Activated T-helper 2 cell treated with anti-CD3 and anti-CD28 coated beads, Interferon-gamma antibody, Interleukin-2, Interleukin-4, amounts not matched to agents 10 μg/mL and 5 μg/mL and 100 μg/mL, durations not matched to agents 14 hours and 24 hours and 36 hours (primary cell): Measurements from ENCODE around the gene CDH2. TPM values are rescaled to one million over a fixed set of nuclear protein-coding genes. Genes with fewer than 3 reads are reported as not detected.

ENCODE experiments used
- DNase-seq: peaks from one replicate; pipeline ENCODE4 v3.0.0; 2021; ENCODE audit warnings: low spot score
- H3K27ac Mint-ChIP-seq: one replicate; pipeline ENCODE4 v1.8.0; 2021; ENCODE audit warnings: mixed read lengths
- H3K27me3 Mint-ChIP-seq: one replicate; pipeline ENCODE4 v1.8.0; 2021; ENCODE audit warnings: low read depth, mixed read lengths
- H3K36me3 Mint-ChIP-seq: one replicate; pipeline ENCODE4 v1.8.0; 2021; ENCODE audit warnings: low read depth, mixed read lengths
- H3K4me1 Mint-ChIP-seq: one replicate; pipeline ENCODE4 v1.8.0; 2021; ENCODE audit warnings: low read depth, mixed read lengths
- H3K4me3 Mint-ChIP-seq: one replicate; pipeline ENCODE4 v1.8.0; 2021; ENCODE audit warnings: low read depth, mild to moderate bottlenecking, moderate library complexity, mixed read lengths
- H3K9me3 Mint-ChIP-seq: one replicate; pipeline ENCODE4 v1.8.0; 2021; ENCODE audit warnings: mixed read lengths
- intact Hi-C: fragments of 100-400 bp; cut with micrococcal nuclease; formaldehyde crosslinking; loops from one replicate; pipeline ENCODE4 v1.15.1; 2023
- total RNA-seq: library from RNA; stranded (reverse); gene quantifications from 2 replicates; pipeline ENCODE4 v1.2.3, GENCODE V29; 2022

Gene CDH2
- total RNA-seq, 1 donor from 2014 or later = not detected

DNA sequence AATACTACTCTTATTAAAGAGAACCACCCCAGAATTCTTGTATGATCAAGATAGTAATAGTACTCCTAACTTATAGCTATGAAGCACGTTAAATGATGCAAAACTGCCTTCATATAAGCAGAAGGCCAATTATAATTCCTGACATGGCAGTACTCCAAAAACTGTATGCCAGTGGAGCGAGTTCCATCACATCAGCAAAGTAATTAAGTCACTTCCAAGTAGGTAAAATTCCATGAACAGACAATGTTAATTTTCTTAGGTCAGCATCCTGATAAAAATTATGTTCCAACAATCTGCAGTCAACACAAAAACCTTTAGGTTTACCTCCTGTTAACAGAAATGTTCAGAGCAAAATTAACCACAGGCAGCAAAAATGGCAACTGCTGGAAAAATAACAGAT is 136.7 kb downstream of the CDH2 start:
- no peak overlapping the region for H3K4me3 Mint-ChIP-seq
- DNase-seq = no peak
- intact Hi-C loops = no loop called here
- no peaks in the 10 kb centered on the region for H3K4me1 Mint-ChIP-seq
- H3K27me3 Mint-ChIP-seq = no peaks in the 10 kb centered on the region
- H3K9me3 Mint-ChIP-seq = peaks cover 11% of the 10 kb centered on the region
- no peaks in the 10 kb centered on the region for H3K36me3 Mint-ChIP-seq
- no peak overlapping the region for H3K27ac Mint-ChIP-seq

DNA sequence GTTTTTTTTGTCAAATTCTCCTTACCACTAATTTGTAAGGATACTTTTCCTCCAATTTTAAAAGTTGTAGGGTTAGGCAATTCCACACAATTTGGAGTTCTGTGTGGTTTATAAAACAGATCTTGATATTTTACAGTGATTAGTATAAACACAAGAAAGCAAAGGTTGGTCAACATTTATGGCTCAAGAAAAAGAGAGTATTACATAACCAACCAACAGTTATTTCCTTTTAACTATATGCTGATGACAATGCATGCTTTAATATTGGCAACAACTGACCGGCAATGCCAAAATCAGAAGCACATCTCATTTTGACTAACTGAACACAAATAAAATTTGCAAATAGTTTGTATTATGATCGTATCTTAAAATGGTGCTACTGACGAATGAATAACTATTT is 137.2 kb downstream of the CDH2 start:
- Mint-ChIP-seq H3K27ac (no peak overlapping the region), H3K4me3 (no peak overlapping the region), H3K36me3 (no peaks in the 10 kb centered on the region), H3K27me3 (no peaks in the 10 kb centered on the region), H3K9me3 (peaks cover 6% of the 10 kb centered on the region), H3K4me1 (no peaks in the 10 kb centered on the region)
- no peak for DNase-seq
- intact Hi-C loops = no loop called here

DNA sequence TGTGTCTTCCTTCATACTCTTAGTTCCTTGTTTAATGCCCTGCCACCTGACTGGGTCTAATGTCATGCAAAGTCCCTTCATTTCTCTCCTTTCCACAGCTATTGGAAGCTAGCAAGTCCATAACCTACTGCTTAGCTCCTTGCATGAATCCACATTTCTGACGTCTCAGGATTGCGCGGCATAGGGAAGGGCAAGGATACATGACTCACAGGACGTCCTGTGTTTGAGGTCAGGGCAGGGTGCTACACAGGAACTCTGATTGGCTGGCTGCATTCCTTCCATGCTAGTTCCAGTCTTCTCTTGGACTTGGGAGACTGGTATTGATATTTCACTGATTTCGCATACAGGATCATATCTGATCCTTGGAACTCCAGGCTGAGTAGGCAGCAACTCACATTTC is 137.9 kb downstream of the CDH2 start:
- Mint-ChIP-seq H3K27me3 (no peaks in the 10 kb centered on the region), H3K4me3 (no peak overlapping the region), H3K36me3 (no peaks in the 10 kb centered on the region), H3K9me3 (peaks cover 6% of the 10 kb centered on the region), H3K4me1 (no peaks in the 10 kb centered on the region), H3K27ac (no peak overlapping the region)
- intact Hi-C loops = no loop called here
- DNase-seq = no peak

DNA sequence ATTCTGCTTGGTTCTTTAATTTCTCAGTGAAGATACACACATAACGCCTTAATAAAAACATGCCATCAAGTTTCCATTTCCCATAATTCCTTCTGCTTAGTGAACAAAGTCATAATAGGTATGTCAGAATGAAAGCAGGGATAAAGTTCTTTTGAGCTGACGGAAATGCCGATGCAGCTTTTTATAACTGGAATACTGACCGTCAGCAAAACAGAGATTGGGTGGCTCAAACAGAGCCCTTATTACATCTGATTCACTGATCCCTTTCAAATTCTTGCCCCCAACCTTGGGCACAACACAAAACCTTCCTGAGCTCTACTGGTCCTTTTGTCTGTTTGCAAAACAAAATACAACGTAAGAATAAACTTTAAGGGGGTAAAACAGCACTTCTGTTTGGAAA is 140.4 kb downstream of the CDH2 start:
- intact Hi-C loops = no loop called here
- H3K27ac Mint-ChIP-seq = no peak overlapping the region

DNA sequence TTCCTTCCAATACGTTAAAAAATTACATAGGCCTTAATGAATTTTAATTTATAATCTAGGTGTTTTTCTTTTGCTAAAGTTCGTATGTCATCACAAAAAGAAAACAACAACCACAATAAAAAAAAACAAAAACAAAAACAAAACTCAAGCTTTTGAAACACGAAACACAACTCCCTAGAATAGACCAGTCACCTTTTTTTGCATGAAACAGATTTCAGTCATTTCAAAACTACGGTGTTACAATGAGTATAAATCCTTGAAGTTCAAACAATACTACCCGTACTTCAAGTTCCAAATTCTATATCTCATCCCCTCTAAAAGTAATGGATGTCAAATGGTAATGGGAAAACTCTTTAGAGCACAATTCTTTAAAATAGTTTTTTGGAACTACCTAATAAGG is 142.4 kb downstream of the CDH2 start:
- no peaks in the 10 kb centered on the region for H3K27me3 Mint-ChIP-seq
- peaks cover 21% of the 10 kb centered on the region for H3K9me3 Mint-ChIP-seq
- H3K27ac Mint-ChIP-seq = no peak overlapping the region
- intact Hi-C loops = no loop called here
- DNase-seq = no peak
- no peaks in the 10 kb centered on the region for H3K4me1 Mint-ChIP-seq
- no peaks in the 10 kb centered on the region for H3K36me3 Mint-ChIP-seq
- H3K4me3 Mint-ChIP-seq = no peak overlapping the region

More for the DNA sequence above, 140.4 kb downstream of the CDH2 start:
- no peaks in the 10 kb centered on the region for H3K4me1 Mint-ChIP-seq
- DNase-seq = no peak
- H3K9me3 Mint-ChIP-seq = peaks cover 13% of the 10 kb centered on the region
- no peaks in the 10 kb centered on the region for H3K27me3 Mint-ChIP-seq
- no peak overlapping the region for H3K4me3 Mint-ChIP-seq
- H3K36me3 Mint-ChIP-seq = no peaks in the 10 kb centered on the region

DNA sequence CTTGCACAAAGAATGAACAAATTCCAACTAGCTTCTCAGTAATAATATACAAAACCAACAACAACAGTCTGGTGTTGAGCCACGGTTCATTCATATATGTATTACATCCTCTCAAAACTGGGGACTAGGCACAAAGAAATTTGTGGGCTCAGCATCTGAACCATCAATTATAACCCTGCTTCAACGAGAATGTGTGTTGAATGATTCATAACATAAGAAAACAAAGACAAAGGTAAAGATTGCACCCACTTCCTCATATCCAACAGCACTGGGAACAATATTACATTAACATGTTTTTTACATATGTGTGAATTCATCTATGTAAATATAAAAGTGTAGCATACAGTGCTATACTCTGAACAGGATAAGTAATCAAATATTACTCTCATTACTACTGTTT is 144.8 kb downstream of the CDH2 start:
- intact Hi-C loops = no loop called here
- Mint-ChIP-seq H3K27me3 (no peaks in the 10 kb centered on the region), H3K4me1 (no peaks in the 10 kb centered on the region), H3K27ac (no peak overlapping the region), H3K4me3 (no peak overlapping the region), H3K9me3 (peaks cover 15% of the 10 kb centered on the region), H3K36me3 (no peaks in the 10 kb centered on the region)
- no peak for DNase-seq

DNA sequence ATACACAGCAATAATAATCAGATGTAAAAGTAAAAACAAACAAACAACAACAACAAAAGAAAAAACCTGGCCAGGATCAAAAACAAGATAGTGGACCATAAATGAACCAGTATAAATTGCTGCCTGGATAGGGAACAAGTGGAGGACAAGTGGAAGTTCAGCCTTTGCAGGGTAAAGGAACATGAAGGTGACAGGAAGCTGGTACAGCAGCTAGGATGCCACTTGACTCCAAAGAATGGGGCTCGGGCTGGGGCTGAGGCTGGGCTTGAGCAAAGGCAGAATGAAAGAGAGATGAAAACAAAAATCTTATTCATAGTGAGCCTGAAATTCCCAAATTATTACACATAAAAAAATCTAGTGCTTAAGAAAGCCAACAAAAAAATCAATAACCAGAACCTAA is 146.5 kb downstream of the CDH2 start:
- intact Hi-C loops = no loop called here
- H3K4me3 Mint-ChIP-seq = no peak overlapping the region
- DNase-seq = no peak
- H3K36me3 Mint-ChIP-seq = no peaks in the 10 kb centered on the region
- H3K4me1 Mint-ChIP-seq = no peaks in the 10 kb centered on the region
- H3K27ac Mint-ChIP-seq = no peak overlapping the region
- H3K27me3 Mint-ChIP-seq = no peaks in the 10 kb centered on the region
- H3K9me3 Mint-ChIP-seq = peaks cover 15% of the 10 kb centered on the region

DNA sequence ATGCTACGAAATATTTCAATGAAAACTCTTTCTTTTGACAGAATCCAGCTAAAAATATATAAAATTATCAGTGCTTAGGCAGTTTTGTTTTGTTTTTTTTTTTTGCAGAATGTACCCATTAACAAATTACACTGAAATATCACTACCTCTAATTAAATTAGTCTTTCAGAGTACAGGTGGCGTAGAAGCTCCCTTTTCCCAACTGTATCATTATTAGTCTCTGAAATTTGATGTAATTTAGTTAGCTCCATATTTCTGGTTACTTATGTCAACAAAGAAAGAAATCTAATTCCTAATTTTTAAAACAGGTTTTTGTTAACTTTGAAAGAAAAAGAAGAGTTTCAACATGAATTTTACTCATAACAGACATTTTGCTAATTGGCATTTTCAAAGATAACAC is 149.2 kb downstream of the CDH2 start:
- Mint-ChIP-seq H3K4me3 (no peak overlapping the region), H3K4me1 (no peaks in the 10 kb centered on the region), H3K27me3 (no peaks in the 10 kb centered on the region), H3K9me3 (peaks cover 13% of the 10 kb centered on the region), H3K36me3 (no peaks in the 10 kb centered on the region), H3K27ac (no peak overlapping the region)
- intact Hi-C loops = no loop called here
- no peak for DNase-seq

DNA sequence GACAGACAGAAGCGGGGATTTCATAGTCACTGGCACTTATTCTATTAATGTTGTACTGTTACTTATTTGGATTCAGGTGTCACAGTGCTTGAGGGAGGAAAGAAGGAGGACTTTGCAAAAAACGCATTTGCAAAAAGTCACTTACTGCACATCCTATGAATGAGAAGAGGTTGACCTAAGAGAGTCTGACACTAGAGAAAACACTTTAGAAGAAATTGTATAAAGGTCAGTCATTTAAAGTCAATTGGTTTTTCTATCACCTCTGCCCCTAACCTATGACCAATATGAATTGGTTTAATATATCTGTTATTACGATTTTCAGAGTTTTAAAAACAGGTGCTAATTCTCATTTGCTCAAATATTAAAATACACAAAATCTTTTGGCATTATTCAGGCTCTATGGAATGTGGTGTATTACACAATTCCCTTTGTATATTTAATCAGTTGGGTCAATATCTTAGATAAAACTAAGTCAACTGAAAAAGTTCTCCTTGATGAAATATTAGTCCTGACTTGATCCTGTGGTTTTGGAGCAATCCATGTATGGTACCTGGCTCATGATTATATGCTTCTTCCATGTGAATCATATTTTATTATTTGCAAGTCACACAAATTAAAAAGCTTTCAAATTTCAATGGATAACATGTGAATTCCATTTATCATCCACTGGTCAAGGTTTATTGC is 157.4 kb downstream of the CDH2 start:
- H3K27me3 Mint-ChIP-seq = no peaks in the 10 kb centered on the region
- intact Hi-C loops = no loop called here
- H3K4me3 Mint-ChIP-seq = no peak overlapping the region

DNA sequence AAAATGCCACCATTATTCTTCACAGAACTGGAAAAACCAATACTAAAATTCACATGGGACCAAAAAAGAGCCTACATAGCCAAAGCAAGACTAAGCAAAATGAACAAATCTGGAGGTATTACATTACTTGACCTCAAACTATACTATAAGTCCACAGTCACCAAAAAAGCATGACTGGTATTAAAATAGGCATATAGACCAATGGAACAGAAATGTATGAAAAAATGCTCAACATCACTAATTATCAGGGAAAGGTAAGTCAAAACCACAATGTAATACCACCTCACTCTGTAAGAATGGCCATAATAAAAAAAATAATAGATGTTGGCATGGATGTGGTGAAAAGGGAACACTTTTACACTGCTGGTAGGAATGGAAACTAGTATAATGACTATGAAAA is 158.6 kb downstream of the CDH2 start:
- H3K27ac Mint-ChIP-seq = no peak overlapping the region
- H3K4me3 Mint-ChIP-seq = no peak overlapping the region
- H3K4me1 Mint-ChIP-seq = no peaks in the 10 kb centered on the region
- no peak for DNase-seq
- no peaks in the 10 kb centered on the region for H3K27me3 Mint-ChIP-seq
- H3K9me3 Mint-ChIP-seq = peaks cover 26% of the 10 kb centered on the region
- no peaks in the 10 kb centered on the region for H3K36me3 Mint-ChIP-seq
- intact Hi-C loops = no loop called here

More for the DNA sequence above, 157.4 kb downstream of the CDH2 start:
- Mint-ChIP-seq H3K27ac (no peak overlapping the region), H3K9me3 (peaks cover 26% of the 10 kb centered on the region), H3K4me1 (no peaks in the 10 kb centered on the region), H3K36me3 (no peaks in the 10 kb centered on the region)
- DNase-seq = no peak

DNA sequence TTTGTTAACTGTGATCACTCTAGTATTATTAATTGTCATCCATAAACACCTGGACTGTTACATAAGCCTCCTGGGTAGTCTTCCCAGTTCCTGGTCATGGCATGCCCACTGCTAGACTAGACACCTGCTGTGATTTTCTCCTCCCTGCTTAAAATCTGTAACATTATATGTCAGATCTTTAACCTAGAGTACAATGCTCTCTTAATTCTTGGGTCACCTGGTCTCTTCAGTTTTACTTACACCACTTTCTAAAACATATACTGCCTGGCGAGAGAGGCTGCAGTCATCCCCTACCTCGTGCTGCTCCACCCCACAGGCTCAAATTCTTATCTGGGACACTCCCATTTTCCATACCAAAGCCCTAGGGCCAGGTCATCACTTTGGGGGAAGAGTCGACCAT is 161.3 kb downstream of the CDH2 start:
- Mint-ChIP-seq H3K27ac (no peak overlapping the region), H3K36me3 (no peaks in the 10 kb centered on the region), H3K9me3 (peaks cover 26% of the 10 kb centered on the region), H3K4me3 (no peak overlapping the region), H3K4me1 (no peaks in the 10 kb centered on the region), H3K27me3 (no peaks in the 10 kb centered on the region)
- intact Hi-C loops = no loop called here
- DNase-seq = no peak

DNA sequence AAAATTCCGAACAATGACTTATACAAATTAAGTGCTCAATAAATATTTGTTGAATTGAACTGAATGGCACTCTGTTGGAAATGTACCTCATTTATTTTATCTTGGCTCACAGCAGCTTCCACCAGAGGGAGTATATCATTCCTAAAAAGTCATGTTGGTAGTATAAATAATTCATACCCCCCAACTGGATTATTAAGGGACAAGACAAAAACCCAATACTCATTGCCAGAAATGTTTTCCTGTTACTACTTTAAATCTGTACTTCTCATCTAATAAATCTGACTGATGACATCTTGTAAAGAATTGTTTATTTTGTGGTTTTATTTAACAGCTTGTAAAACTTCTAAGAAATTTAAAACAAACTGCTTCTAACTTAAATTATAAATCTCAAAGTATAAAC is 163.9 kb downstream of the CDH2 start:
- no peaks in the 10 kb centered on the region for H3K4me1 Mint-ChIP-seq
- no peak overlapping the region for H3K27ac Mint-ChIP-seq
- DNase-seq = no peak
- peaks cover 20% of the 10 kb centered on the region for H3K9me3 Mint-ChIP-seq
- H3K27me3 Mint-ChIP-seq = no peaks in the 10 kb centered on the region
- intact Hi-C loops = no loop called here
- no peaks in the 10 kb centered on the region for H3K36me3 Mint-ChIP-seq
- H3K4me3 Mint-ChIP-seq = no peak overlapping the region

DNA sequence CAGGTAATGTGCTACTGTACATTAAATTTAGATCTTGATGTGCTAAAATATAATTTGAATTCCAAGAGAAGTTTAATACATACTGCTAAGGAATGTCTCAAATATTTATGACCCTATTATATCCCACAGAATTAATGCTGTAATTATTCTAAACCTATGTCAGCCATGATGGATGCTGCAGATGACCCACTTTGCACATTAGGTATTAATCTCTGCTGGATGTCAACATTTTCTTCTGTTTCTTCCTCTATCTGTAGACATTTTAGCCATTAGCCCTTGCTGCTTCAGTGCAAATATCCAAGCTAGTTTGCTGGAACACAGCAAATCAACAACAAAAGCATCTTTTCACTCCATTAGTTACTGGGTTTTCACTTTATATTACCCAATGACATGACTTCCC is 164.6 kb downstream of the CDH2 start:
- no peak overlapping the region for H3K4me3 Mint-ChIP-seq
- no peaks in the 10 kb centered on the region for H3K4me1 Mint-ChIP-seq
- DNase-seq = no peak

DNA sequence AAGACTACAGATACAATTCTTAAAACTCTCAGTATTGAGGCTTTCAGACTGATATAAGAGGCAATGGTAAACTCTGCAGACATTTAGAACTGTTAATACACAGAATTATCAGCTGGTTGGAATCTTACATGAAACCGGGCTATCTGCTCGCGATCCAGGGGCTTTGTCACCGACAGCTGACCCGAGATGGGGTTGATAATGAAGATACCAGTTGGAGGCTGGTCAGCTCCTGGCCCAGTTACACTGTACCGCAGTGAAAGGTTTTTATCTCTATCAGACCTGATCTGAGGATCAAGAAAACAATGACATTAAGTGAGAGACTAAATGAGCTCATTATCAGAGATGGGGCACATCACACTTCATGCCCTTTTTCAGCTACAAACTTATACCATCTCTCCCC is 167.3 kb downstream of the CDH2 start:
- H3K36me3 Mint-ChIP-seq = no peaks in the 10 kb centered on the region

More for the DNA sequence above, 164.6 kb downstream of the CDH2 start:
- Mint-ChIP-seq H3K27me3 (no peaks in the 10 kb centered on the region), H3K9me3 (peaks cover 13% of the 10 kb centered on the region), H3K36me3 (no peaks in the 10 kb centered on the region), H3K27ac (no peak overlapping the region)
- intact Hi-C loops = no loop called here

More for the DNA sequence above, 167.3 kb downstream of the CDH2 start:
- Mint-ChIP-seq H3K27ac (no peak overlapping the region), H3K27me3 (no peaks in the 10 kb centered on the region), H3K4me1 (no peaks in the 10 kb centered on the region), H3K4me3 (no peak overlapping the region), H3K9me3 (peaks cover 10% of the 10 kb centered on the region)
- DNase-seq = no peak
- intact Hi-C loops = no loop called here
